NCI-H460 (cell line): ENCODE results near the gene MAGEA9B. TPM values are rescaled to one million over a fixed set of nuclear protein-coding genes. Genes with fewer than 3 reads are reported as not detected.
"Not testable (repeated sequence)": the region's sequence is repeated elsewhere in the genome, so short reads cannot be mapped to it uniquely, and the experiment has no call there.

ENCODE experiments used
- DNase-seq: peaks from one replicate; pipeline ENCODE4 v3.0.0-alpha.2; 2016; ENCODE audit warnings: low read depth; ENCODE audit errors: extremely low read depth
- polyA plus RNA-seq: library from polyadenylated mRNA; depleted of rRNA; stranded (reverse); fragments of >200 nt; gene quantifications from 2 replicates; pipeline ENCODE4 v1.2.3, GENCODE V29; 2014; cell fraction: nucleus; rRNA removed
- total RNA-seq: library from RNA; depleted of rRNA; stranded (reverse); fragments of >200 nt; shearing (Covaris generic); gene quantifications from 2 replicates; pipeline ENCODE4 v1.2.3, GENCODE V29; 2014; rRNA removed

Gene MAGEA9B
- 0.12 TPM in 1 of 2 replicates, not detected in the other for total RNA-seq
- not detected in 2 replicates for polyA plus RNA-seq

- not testable (repeated sequence) for DNase-seq
Observed at GRCh38 chrX:149587359-149587758, at the start of gene MAGEA9B. Gene MAGEA9B (minus strand): TSS chrX:149587459. CDS start chrX:149583179, 4,280 bp downstream.

DNA sequence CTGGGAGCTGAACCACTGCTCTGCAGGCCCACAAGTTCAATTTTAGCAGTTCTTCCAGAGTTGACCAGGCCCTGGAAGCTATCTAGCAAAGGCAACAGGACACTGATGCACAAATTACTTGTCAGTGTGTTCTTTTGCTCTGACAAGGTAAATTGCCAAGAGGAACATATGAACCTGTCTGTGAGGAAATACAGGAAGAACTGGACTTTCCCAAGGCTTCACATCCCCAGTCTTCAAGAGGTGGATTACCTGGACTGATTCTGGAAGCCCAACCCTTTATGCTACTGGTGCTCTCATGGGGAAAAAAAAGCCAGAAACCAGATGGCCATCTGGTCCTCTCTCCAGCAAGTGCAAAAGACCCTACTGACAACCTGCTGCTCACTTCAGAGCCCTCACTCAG, 46.3 kb upstream of the MAGEA9B start:
- DNase-seq = no peak

GRCh38 chrX:149631234-149632165, 44.2 kb upstream of the MAGEA9B start, which contains the start of gene TMEM185A:
Gene TMEM185A (minus strand): TSS chrX:149631792. CDS start chrX:149631580, 212 bp downstream.
- DNase-seq = peak; percentile 50

GRCh38 chrX:149630681-149631233, 43.5 kb upstream of the MAGEA9B start:
- peak; percentile 15 for DNase-seq

DNA sequence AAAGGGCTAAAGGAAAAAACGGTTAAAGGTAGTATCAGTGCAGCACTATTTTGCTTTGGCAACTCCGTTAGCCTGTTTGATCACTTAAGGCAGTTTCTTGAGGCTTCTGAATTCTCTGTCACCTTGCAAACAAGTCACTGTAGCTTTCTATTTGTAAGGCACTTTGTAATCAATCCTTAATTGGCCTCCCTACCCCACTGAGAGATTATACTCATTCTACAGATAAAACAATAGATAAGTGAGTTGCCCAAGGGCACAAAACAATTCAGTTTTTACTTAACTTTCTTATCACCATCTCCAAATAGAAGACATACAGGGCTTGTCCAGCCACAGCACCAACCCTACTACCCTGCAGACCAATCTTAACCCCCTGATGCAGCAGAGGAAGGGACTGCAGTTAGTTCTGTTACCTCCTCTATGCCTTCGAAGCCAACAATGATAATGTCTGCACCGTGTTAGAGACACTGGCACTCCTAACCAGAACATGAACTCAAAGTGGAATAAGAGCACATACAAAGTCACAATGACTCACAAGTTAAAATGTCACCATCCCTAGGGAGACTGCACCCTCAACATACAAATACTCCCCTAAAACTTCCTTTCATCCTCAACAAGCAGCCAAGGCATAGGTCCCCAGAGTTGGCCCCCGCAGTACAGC, 42.6 kb upstream of the MAGEA9B start:
- DNase-seq = no peak

- no peak for DNase-seq
Observed at GRCh38 chrX:149628768-149629167, 41.5 kb upstream of the MAGEA9B start.

DNA sequence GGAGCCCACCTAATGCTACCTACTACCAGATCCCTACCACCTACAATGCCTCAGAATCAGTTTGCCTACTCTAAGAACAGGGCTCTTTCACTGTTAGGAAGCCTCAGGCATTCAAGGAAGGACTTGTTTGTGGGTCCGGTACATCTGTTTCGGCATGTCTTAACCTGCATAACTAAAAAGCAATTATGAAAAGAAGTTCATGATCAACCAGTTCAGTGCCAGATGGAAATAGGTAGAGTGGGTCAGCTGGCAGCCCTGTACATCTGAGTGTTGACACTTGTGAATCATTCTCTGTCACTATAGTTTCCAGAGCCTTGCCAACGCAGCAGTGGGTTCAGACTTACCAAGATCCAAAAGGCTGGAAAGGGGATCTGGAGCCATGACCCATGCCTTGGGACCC, 41.0 kb upstream of the MAGEA9B start:
- DNase-seq = no peak

GRCh38 chrX:149626829-149627228, 39.6 kb upstream of the MAGEA9B start:
- not testable (repeated sequence) for DNase-seq

- DNase-seq = not testable (repeated sequence)
Observed at GRCh38 chrX:149619662-149620061, 32.4 kb upstream of the MAGEA9B start.

DNA sequence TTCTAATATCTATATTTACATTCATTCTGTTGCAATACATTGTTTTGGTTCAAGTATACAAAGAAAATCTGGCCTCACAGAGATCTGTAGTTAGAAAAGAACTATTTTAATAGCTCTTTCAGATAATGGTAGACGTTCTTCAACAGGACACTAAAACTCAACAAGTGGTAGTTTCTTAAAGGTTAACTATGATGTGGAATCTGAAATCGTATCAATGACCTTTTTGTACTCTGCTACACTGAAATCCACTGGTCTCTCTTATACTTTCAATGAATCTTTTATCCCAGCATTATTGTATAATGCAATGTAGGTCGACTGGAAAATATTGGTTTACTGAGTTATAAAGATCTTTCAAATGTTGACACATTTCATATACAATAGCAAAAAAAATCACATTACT, 31.6 kb upstream of the MAGEA9B start:
- DNase-seq = no peak

GRCh38 chrX:149611623-149612175, 24.4 kb upstream of the MAGEA9B start:
- DNase-seq = no peak

DNA sequence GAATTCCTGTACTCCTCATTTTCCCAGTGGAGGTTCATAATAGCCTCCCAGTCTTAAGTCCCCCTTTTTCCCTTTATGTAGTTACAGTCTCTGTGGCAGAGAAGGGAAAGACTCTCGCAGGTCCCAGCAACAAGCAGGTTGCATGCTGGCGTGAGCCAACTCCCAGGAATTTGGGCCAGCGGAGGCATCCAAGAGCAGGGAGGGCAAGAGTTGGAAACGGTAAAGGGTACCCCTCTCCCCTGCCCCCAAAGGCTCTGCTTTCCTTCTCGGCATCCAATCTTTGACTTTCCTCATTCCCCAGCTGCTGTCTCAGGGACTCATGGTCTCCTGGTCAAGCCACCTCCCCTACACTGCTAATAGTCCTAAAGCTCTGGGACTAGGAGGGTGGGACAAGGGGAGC, 23.3 kb upstream of the MAGEA9B start:
- no peak for DNase-seq

DNA sequence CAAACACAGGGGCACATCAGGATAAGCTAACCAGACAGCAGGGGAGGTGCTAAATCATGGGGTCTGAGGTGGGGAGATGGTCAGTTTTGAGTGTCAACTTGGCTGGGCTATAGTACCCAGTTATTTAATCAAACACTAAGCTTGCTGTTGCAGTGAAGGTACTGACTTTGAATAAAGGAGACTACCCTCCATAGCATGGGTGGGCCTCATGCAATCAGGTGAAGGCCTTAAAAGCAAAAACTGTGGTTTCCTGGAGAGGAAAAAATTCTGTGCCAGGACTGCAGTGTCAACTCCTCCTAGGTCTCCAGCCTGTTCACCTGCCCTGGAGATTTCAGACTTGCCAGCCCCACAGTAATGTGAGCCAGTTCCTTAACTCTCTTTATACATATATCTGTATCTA, 20.4 kb upstream of the MAGEA9B start:
- no peak for DNase-seq

GRCh38 chrX:149605248-149605885, 18.1 kb upstream of the MAGEA9B start:
- DNase-seq = not testable (repeated sequence)

DNA sequence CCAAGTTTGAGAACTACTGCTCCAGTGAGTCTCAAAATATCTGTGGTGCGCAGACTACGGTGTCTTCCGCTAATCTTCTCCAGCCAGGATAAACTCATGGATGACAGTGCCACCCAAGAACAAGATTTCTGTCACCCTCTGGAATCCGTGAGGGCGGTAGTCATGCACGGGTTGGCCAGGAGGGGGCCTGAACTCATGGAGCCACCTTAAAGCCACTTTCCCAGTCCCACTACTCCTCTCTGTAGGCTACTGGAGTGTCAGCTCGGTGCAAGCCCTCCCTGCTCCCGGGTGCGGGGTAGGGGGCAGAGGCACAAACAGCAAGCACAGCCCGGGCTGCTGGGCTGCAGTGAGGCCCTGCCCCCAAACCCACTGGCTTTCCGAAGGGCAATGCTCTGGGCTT, 11.3 kb upstream of the MAGEA9B start:
- not testable (repeated sequence) for DNase-seq

DNA sequence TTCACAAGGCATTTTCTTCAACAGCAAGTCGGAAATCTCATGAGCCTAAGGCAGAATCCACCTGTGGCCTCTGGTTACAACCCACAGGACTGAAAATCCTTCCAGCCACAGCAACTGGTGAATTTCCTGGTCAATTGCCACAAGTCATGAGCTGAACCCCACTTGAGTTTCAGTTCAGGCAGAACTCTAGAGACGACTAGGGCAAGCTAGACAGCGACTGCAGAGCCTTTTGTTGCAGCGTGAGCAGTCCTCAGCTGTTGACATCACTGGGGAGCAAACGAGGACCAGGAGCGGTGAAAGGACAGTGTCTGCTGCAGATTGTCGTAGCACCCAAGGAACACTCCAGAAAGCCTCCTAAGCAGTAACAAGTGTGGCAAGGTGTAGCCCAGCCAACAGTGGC, 8.7 kb upstream of the MAGEA9B start:
- DNase-seq = not testable (repeated sequence)

DNA sequence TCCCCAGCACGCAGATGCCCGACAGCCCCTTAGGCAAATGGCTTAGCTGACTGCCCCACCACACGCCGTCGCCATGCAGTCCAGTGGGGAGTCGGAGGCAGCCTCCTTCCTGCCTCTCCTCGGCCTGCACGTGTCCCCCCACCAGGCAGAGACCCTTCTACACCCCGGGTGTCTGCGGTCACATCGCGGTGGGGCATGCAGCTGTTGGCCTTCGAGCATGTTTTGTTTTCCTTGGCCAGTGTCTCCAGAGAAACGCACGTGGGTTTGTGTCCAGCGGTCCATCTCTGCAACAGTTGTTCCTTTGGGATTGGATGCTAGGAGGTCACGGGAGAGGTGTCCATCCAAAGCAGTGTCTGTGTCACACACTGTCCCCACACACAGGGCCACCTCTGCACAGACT, 8.0 kb upstream of the MAGEA9B start, which contains the start of gene HSFX2:
HSFX2 (minus strand) TSS at position 101 of the 400 bp plus-strand sequence. CDS start 614 bp downstream, outside the sequence.
- not testable (repeated sequence) for DNase-seq

DNA sequence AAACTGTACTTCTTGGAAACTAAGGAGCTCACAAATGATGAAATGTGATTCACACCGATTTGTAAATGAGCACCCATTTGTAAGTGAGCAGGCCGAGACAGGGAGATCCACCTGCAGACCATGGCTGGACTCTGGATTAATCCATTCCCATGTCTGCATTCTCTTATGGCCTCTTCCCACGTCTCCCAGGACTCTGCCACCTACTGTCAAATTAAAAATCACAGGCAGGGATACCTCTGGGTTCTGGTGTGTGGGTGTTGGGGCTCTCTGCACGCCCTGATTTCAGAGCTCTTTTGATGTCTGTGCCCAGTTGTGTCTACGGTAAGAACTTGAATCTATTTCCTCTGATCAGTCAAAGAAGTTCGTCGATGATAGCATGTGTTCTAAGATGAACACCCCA, 3.7 kb upstream of the MAGEA9B start:
- not testable (repeated sequence) for DNase-seq

- DNase-seq = not testable (repeated sequence)
Observed at GRCh38 chrX:149585631-149586030, 1.6 kb downstream of the MAGEA9B start.

GRCh38 chrX:149573456-149573855, 13.8 kb downstream of the MAGEA9B start:
- not testable (repeated sequence) for DNase-seq
